Activated T-cell treated with anti-CD3 and anti-CD28 coated beads, Interleukin-2, amount 50 U/mL, for 48 hours (primary cell): Measurements from ENCODE around the gene ASCC3.
"Not testable (repeated sequence)": the region's sequence is repeated elsewhere in the genome, so short reads cannot be mapped to it uniquely, and the experiment has no call there.

Source experiments
- DNase-seq, 2 experiments: peaks; one replicate each; pipeline ENCODE4 v3.0.0-alpha.2; 2020

Gene ASCC3, protein sequence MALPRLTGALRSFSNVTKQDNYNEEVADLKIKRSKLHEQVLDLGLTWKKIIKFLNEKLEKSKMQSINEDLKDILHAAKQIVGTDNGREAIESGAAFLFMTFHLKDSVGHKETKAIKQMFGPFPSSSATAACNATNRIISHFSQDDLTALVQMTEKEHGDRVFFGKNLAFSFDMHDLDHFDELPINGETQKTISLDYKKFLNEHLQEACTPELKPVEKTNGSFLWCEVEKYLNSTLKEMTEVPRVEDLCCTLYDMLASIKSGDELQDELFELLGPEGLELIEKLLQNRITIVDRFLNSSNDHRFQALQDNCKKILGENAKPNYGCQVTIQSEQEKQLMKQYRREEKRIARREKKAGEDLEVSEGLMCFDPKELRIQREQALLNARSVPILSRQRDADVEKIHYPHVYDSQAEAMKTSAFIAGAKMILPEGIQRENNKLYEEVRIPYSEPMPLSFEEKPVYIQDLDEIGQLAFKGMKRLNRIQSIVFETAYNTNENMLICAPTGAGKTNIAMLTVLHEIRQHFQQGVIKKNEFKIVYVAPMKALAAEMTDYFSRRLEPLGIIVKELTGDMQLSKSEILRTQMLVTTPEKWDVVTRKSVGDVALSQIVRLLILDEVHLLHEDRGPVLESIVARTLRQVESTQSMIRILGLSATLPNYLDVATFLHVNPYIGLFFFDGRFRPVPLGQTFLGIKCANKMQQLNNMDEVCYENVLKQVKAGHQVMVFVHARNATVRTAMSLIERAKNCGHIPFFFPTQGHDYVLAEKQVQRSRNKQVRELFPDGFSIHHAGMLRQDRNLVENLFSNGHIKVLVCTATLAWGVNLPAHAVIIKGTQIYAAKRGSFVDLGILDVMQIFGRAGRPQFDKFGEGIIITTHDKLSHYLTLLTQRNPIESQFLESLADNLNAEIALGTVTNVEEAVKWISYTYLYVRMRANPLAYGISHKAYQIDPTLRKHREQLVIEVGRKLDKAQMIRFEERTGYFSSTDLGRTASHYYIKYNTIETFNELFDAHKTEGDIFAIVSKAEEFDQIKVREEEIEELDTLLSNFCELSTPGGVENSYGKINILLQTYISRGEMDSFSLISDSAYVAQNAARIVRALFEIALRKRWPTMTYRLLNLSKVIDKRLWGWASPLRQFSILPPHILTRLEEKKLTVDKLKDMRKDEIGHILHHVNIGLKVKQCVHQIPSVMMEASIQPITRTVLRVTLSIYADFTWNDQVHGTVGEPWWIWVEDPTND (N-terminal part only)

DNA sequence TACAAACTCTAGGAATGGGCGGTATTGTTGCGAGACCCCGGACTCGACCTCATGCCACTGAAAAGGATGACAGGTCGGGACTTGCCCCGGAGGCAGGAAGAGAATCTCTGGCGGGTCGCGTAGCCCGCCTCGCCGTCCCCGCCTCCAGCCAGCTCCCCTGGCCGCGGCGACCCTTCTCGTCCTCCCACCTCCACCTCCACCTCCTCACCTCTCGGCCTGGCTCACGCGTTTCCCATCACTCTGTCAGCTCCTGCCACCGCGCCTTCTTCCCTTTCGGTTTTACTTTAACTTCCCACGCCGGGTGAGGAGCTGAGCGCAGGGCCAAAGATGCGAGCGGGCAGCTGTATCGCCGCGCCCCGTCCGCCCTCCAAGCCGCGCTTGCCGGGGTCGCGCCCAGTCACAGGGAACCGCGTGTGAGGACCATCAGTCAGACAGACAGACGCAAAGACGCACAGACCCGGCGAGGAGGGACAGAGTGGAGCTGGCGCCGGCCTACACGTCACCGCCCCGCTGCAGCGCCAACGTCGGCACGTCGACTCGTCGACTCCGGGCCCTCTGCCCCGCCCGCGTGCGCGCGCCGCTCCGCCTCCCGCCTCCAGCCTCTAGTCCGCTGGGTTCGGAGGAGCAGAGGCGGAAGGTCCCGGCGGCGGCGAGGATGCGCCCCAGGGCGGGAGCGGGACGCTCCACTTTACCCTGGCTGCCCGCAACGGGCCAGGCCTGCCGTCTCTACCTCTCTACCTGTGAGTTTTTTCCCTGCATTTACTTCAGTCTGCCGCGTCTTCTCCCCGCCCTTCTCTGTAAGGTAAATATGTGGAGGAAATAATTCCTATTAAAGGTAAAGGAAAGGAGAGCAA is at the start of gene ASCC3:
TSS of gene ASCC3 (minus strand) at position 477 of the 854 bp plus-strand sequence. CDS start 13,332 bp downstream, outside the sequence.
- peak; percentile 91 to 95 for DNase-seq

DNA sequence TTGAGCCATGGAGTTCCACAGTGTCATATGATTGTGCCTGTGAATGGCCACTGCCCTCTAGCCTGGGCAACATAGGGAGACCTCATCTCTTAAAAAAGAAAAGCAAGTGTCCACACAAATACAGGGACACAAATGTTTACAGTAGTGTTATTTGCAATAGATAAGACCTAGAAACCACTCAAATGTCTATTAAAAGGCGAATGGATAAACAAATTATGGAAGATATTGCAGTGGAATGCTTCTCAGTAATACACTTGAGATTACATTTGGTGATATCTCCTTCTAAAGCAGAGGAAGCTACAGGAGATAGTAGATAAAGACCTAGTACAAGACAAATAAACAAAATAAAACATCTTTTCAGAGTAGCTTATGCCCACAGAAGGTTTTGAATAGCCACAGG is 44.6 kb upstream of the ASCC3 start:
- no peak for DNase-seq

DNA sequence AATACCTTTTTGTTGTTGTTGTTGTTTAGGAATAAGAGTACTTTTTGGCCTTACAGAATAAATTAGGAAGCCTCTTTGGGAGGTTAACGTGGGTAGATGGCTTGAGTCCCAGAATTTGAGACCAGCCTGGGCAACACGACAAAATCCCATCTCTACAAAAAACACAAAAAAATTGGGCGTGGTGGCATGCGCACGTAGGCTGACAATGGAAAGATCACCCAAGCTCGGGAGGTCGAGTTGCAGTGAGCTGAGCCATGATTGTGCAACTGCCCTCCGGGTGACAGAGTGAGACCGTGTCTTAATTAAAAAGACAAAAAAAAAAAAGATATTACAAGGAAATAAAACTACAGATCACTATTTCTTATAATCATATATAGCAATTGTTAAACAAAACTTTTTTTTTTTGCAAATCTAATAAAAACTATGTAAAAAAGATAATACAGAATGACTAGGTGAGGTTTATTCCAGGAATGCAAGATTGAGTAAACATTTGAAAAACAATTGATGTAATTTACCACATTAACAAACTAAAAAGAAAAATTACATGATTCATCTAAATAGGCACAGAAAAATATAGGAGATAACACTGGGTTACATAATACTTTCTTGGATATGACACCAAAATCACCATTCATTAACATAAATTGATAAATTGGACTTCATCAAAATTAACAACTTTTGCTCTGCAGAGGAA is 43.6 kb upstream of the ASCC3 start:
- DNase-seq: no peak

DNA sequence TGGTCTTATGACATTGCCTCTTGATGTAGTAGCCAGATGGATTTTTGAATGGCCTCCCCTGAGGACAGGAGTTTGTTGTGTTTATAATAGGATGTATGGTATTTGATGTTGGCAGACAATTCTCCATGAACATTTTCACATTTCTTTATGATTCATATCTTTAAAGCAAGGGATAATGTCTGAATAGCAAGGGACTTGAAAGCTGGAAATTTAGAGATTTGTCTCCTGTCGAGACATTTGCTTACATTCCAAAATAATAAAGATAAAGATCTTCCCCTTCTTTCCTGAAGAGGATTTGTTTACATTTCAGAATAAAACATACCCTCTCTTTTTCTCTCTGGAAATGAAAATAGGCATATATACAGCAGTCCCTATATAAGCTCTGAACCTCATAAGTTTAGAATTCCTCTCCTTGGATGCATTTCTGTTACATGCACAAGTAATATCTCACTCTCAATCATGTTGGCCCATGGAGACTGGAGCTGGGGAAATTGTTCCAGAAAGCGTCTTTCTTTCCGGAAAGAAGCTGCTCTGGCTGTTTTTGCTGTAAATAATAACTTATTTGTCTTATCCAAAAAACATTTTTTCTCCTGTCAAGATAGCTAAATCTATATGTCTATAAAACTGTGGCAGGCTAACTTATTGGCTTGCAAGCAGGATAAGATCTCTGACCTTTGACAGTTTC is 42.5 kb upstream of the ASCC3 start:
- no peak for DNase-seq

DNA sequence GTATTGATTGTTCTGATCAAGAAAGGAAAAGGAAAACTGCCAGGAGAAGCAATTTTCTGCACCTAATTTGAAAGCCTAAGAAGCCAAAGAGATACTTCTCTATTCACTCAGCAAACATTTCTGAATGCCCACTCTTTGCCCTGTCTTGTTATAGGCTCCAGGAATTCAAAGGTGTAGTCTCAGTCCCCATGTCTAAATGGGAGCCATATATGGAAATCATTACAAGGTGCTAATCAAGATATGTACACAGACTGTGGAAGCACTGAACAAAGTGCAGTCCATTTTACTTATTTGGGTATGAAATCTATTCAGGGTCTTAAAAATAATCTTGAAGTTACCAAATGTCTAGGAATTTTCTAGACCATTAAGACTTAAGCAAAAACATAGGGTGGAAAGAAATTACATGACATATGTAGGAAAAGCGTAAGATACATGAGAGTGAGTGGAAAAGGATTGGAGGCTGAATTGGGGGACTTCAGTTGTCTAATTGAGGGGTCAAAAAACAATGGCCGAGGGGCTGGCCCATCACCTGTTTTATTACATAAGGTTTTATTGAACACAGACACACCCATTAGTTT is 39.0 kb upstream of the ASCC3 start:
- DNase-seq: no peak

DNA sequence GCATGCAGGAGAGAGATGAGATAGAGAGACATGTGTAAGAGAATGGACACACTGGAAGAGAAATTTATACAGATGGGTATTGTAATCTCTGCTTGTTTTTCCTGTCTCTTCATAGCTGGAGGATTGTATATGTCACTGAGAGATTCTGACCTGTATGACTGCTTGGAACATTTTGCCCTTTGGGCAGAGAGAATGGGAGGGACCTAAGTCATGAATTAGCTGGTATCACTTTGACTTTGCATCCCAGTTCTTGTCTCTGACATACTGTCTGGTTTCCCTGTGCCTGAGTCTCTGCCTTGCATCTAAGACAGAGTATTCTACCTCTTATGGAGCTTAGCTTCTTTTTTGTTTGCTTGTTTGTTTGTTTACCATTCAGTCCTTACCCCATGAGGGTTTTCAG is 37.0 kb upstream of the ASCC3 start:
- DNase-seq: no peak

DNA sequence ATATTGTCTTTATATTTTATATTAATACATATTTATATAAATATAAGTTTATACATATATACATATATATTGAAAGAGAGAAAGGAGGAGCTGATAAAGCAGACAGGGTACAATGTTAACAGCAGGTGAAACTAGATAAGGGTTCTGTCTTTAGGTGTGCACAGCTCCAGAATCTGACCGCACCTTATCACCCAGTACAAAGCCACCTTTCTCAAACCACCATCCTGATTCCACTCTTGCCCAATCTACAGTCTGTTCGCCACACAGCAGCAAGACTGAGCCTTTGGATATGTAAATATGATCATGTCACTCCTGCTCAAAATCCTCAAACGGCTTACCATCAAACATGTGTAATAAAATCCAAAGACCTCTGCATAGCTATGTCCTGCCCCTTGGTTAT is 34.7 kb upstream of the ASCC3 start:
- DNase-seq: no peak

DNA sequence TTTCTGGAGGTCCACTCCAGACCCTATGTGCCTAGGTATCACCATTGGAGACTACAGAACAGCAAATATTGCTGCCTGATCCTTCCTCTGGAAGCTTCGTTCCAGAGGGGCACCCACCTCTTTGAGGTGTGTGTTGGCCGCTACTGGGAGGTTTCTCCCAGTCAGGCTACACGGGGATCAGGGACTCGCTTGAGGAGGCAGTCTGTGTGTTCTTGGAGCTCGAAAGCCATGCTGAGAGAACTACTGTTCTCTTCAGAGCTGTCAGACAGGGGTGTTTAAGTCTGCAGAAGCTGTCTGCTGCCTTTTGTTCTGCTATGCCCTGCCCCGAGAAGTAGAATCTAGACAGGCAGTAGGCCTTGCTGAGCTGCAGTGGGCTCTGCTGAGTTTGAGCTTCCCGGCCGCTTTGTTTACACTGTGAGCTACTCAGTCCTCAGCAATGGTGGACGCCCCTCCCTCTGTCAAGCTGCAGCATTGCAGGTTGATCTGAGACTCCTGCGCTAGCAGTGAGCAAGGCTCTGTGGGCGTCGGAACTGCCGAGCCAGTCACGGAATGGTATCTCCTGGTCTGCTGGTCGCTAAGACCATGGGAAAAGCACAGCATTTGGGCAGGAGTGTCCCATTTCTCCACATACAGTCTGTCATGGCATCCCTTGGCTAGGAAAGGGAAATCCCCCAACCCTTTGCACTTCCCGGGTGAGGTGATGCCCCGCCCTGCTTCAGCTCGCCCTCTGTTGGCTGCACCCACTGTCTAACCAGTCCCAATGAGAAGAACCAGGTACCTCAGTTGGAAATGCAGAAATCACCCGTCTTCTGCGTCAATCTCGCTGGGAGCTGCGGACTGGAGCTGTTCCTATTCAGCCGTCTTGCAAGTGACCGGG is 32.5 kb upstream of the ASCC3 start:
- no peak for DNase-seq

DNA sequence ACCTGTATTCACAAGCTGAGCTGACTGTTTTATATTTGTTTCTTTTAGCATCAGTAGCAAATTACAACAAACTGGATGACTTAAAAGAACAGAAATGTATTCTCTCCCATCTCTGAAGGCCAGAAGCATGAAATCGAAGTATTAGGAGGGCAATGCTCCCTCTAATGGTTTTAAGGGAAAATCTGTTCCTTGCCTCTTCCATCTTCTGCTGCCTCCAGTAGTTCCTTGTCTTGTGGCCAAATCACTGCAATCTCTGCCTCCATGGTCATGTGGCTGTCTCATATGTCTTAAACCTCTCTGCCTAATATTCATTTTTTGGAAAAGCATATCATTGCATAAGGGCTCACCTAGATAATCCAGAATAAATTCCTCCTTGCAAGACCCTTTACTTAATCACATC is 25.2 kb upstream of the ASCC3 start:
- DNase-seq: no peak

DNA sequence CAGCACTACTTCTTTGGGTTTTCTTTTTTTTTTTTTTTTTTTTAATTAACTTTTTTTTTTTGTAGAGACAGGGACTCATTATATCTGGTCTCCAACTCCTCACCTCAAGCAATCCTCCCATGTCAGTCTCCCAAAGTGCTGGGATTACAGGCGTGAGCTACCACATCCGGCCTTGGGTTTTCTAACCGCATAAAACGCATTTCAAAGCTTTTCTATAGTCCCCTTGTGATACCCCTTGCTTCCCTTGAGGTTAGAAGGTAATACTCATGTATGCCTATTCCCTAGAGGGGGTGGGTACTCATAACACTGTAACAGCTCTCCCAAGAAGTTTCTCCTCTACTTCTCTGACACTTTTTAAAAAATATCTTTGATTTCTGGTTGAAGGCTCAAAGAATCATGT is 23.9 kb upstream of the ASCC3 start:
- DNase-seq: no peak

DNA sequence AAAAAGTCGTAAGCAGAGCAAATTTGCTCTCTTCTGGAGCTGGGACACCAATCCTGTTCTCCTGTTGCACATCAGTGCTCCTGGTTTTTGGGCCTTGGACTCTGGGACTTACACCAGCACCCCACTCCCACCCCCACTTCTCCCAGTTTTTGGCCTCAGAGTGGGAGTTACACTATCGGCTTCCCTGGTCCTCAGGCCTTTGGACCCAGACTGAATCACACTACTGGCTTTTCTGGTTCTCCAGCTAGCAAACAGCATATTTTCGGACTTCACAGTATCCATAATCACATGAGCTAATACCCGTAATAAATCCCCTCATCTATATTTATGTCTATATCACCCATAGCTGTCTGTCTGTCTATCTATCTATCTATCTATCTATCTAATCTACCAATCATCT is 23.2 kb upstream of the ASCC3 start:
- no peak for DNase-seq

DNA sequence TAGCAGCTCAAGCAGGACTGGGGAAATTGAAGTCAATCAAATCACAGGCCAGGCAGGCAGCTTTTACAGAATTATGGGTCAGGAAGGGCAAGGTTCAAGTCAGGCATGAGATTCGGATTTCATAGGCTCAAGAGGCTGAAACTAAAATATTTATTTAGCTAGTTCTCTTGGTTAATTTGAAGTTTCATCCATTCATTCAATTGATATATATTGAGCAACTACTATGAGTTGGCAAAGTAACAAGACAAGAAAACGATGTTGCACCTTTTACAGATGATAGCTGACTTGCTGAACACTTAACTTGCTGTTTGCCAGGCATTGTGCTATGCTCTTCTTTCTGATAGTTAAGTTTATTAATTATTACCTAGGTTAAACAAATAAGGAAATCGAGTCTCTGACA is 20.5 kb upstream of the ASCC3 start:
- no peak for DNase-seq

DNA sequence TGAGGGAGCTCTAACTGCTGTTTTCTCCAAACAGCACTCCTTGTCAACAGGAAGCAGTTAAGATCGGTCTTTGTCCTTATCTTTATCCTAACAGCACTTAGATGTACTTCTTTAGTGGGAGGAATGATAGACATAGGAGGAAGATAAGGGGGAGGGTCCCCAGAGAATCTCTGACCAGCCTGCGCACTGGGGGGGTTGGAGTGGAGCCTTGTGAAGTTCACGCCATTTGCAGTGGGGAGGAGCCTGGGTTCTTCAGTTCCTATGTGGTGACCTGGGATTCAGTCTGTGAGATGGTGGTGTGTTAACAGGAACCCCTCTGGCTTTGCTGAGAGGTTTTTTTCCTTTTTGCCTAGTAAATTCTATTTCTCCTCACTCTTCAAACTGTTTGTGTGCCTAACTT is 18.1 kb upstream of the ASCC3 start:
- no peak for DNase-seq

DNA sequence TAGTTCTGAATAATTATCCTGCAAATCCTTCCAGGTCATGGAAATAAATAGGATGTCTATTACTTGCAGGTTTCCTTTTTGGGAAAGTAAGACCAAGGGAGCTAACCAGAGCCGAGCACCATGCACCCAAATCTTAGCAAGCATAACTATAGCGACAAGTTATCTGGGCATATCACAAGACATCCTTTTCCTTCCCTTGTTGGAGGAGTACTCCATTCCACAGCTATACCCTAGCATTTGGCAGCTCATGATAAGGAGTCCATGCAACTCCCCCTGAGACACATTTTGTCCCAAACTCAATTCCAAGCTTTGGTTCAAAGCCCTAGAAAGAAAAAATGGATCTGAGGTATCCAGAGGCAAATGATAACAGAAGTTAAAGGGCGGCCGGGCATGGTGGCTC is 16.5 kb upstream of the ASCC3 start:
- no peak for DNase-seq

DNA sequence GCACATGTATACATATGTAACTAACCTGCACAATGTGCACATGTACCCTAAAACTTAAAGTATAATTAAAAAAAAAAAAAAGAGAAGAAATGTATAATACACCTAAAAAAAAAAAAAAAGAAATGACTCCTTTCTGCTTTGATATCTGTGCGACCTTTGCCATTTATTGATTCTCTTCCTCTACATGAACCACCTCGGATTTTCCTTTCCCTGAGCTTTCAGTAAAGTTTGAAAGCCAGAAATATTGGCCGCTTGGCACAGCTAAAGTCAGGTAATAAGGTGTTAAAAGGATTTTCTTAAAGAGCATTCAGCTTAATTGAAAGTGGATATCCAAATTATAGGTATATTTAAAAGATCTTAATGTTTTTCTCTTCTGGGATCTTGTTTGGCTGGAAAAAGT is 12.6 kb upstream of the ASCC3 start:
- no peak for DNase-seq

DNA sequence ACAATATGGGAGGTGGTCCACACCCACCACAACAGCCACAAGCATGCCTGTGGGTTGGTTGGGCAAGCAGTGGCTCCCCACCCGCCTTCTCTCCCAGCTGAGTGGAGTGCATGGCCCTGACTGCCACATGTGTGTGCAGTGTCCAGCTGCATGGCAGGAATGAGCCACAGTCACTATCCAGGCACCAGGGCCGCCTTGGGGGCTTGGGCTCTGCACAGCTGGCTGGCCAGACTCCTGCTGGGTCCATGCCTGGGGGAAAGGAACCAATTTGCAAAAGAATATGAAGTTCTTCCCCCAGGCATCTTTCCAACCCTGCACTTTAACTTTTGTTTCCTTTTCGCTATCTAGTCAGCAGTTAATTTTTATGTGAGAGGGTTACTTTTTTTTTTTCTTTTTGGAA is 11.6 kb upstream of the ASCC3 start:
- no peak for DNase-seq

DNA sequence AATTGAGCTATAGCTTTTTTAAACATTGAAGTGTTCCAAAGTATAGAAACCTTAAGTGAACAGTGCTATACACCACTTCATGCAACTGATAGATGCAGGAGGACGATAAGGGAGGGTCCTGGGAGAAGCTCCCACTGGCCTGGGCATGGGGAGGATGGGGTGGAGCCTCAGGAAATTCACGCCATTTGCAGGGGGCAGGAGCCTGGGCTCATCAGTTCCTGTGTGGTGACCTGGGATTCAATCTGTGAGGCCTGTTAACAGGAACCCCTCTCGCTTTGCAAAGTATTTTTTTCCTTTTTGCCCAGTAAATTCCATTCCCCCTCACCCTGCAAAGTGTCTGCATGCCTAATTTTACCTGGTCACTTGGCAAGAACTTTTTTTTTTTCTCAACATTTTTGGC is 11.0 kb upstream of the ASCC3 start:
- DNase-seq: no peak

DNA sequence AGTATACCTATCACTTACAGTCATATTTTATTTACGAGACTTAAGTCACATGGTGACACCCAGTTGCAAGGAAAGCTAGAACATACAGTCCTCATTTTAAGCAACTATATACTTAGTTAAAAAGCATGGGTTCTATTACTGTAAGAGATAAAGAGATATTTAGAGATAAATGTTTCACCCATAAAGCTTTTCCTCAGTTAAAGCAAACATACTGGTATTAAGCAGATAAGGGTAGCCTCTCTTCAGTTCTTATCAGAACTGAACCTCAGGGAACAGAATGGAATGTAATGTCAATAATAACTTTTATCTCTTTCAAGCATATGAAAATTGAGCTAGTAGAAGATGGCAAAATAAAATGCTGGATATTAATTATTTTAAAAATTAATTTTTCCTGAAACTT is 9.9 kb upstream of the ASCC3 start:
- no peak for DNase-seq

DNA sequence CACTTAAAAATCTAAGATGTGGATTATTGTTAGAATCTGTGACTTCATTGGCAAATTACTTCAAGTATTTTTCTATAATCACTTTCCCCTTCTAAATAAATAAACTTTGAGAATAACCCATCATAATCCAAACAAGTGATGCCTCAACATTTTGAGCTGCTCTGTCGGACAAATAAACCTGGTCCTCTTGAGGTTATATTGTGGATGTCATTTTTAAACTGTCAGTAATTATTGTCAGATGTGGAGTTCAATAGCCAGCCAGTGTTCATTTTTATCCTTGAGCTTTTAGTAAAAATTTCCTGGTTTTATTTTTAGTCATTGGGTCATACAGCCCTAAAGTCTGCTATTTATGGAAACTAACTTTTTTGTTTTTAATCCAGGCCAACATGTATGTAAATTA is 9.5 kb upstream of the ASCC3 start:
- DNase-seq: not testable (repeated sequence)

DNA sequence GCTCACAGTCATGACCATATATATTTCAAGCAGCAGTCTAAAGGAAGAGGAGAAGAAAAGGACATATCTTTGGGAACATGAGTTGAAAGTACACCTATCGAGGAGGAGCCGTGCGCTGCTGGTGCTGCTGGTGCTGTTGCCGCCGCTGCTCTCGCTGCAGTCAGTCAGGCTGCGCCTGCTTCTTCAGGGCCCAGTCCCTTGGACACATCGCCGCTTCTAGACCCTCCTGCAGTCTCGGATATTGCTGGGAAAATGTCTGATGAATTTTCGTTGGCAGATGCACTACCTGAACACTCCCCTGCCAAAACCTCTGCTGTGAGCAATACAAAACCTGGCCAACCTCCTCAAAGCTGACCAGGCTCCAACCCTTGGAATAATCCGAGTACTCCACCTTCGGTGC is 8.2 kb upstream of the ASCC3 start:
- no peak for DNase-seq
